HL-60 (cell line): ENCODE measurements around the gene SLC6A13.
"Not testable (repeated sequence)": the region's sequence is repeated elsewhere in the genome, so short reads cannot be mapped to it uniquely, and the experiment has no call there.

Source experiments
- DNase-seq, 2 experiments: peaks; one replicate each; pipeline ENCODE4 v3.0.0-alpha.2; 2010 to 2020; ENCODE audit warnings: low read depth in 1 of 2, low spot score in 1 of 2
- H3K27ac ChIP-seq: fragments of 250-450 bp; sonication (Bioruptor Pico); replicated peaks from 2 replicates; pipeline ENCODE4 v1.5.1; 2020; ENCODE audit warnings: mild to moderate bottlenecking, moderate library complexity
- H3K27me3 ChIP-seq: fragments of 250-450 bp; sonication (Bioruptor Pico); 2 replicates; pipeline ENCODE4 v1.5.1; 2021; ENCODE audit warnings: mild to moderate bottlenecking, moderate library complexity; ENCODE audit not compliant: insufficient read depth, poor library complexity, severe bottlenecking
- H3K4me3 ChIP-seq: replicated peaks from 2 replicates; pipeline ENCODE4 v1.5.1; 2011; ENCODE audit warnings: mild to moderate bottlenecking, control low read depth, low read length; ENCODE audit not compliant: insufficient read depth
- CTCF ChIP-seq: IDR thresholded peaks from one replicate; pipeline ENCODE4 v1.5.1; 2011; ENCODE audit warnings: low read length, control low read depth, inconsistent platforms; ENCODE audit not compliant: insufficient read depth
- GABPA ChIP-seq: IDR thresholded peaks from 2 replicates; pipeline ENCODE4 v1.6.1; 2012; ENCODE audit warnings: low read depth
- POLR2AphosphoS5 ChIP-seq: IDR thresholded peaks from 2 replicates; pipeline ENCODE4 v1.6.1; 2012; ENCODE audit warnings: low read depth
- REST ChIP-seq: IDR thresholded peaks from 2 replicates; pipeline ENCODE4 v1.6.1; 2012; ENCODE audit warnings: low read depth; ENCODE audit not compliant: insufficient replicate concordance
- SPI1 ChIP-seq: IDR thresholded peaks from 2 replicates; pipeline ENCODE4 v1.6.1; 2012; ENCODE audit warnings: low read depth, mild to moderate bottlenecking, borderline replicate concordance

SLC6A13 gene

GRCh38 chr12:238116-238515 lies 24.5 kb downstream of the SLC6A13 start:
- Histone ChIP-seq H3K27ac (no peak overlapping the region), H3K4me3 (no peak overlapping the region), H3K27me3 (no peaks in the 10 kb centered on the region)
- DNase-seq, result no peak
- TF ChIP-seq SPI1, result no peak
- TF ChIP-seq POLR2AphosphoS5, result no peak
- no peak for TF ChIP-seq GABPA
- TF ChIP-seq REST, result no peak
- TF ChIP-seq CTCF, result no peak

- Histone ChIP-seq H3K4me3 (no peak overlapping the region), H3K27me3 (no peaks in the 10 kb centered on the region), H3K27ac (no peak overlapping the region)
- TF ChIP-seq CTCF (no peak), SPI1 (no peak), REST (no peak), POLR2AphosphoS5 (no peak), GABPA (no peak)
- DNase-seq, result peak in 1 of 2 experiments; percentile 11
Measured at GRCh38 chr12:237026-237815, 25.4 kb downstream of the SLC6A13 start.

- Histone ChIP-seq H3K27ac (no peak overlapping the region), H3K27me3 (no peaks in the 10 kb centered on the region), H3K4me3 (no peak overlapping the region)
- TF ChIP-seq CTCF (no peak), GABPA (no peak), SPI1 (no peak), POLR2AphosphoS5 (no peak), REST (no peak)
- no peak for DNase-seq
Measured at GRCh38 chr12:236445-236844, 26.2 kb downstream of the SLC6A13 start.

- not testable (repeated sequence) for H3K4me3 ChIP-seq, H3K27ac ChIP-seq, DNase-seq, H3K27me3 ChIP-seq
Measured at GRCh38 chr12:235967-236366, 26.7 kb downstream of the SLC6A13 start.
